ENCODE measurements around the gene LDLRAD4.
A peak's percentile ranks its signal among the peaks of the same experiment; 100 is the strongest.

The LDLRAD4 gene

DNA sequence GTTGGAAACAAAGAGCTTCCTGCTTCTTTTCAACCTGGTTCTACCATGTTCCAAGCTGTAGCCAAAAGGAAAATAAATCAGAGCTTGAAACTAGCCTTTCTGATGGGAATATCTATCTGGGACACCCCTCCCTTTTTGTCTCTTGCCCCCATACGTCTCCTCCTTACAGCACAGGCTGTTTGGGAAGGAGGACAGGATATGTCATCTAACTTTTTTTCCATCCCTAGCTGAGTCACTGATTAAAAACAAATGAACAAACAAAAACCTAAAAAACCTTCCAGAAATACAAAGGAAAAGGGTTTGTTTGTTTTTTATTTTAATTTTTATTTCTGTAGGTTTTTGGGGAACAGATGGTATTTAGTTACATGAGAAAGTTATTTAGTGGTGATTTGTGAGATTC lies 356.2 kb downstream of the LDLRAD4 start:
- no peak for DNase-seq (ENCODE audit: low spot score)

DNA sequence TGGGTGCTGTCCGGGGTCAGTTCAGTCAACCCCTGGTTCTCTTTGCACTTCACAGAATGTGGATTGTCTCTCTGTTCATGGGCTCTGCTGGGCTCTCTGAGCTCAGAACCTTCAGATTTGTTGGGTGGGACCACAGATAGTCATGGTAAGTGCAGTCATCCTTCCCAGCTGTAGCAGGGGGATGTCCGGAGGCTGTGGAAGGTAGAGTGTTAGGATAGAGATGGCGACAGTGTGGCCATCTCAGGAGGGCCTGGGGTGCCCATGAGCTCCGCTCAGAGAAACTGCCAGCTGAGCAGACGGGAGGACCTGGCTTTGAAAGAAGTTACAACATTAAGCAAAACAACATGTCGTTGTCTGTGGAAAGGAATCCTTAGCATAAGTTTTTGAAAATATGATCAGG lies 358.0 kb downstream of the LDLRAD4 start:
- DNase-seq (ENCODE audit: low spot score) = no peak

DNA sequence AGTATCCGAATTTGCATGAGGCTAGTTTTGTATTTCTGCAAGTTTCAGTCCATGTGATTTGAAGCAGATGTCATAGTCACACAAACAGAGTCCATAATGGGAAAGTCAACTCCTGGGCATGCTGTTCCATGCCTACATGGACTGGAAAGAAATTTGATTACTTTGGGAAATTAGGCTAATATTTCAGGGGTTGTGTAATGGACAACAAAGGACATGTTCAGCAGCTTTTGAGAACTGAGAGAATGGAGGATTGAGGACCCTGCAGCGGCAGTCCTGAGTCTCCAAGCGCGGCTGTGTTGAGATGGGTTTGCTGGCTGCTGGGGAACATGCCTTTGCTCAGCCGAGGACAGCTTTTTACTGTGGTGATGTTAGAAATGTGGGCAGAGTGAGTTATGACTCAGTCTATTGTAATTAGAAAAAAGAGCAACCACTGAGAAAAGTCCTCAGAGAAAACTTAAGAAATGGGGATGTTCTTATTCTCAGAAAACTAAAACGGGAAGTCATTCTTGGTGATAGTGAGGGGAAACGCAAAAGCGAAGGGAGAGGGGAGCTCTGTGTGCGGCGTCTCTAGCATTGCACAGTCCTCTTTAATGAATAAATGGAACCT lies 358.6 kb downstream of the LDLRAD4 start:
- DNase-seq (ENCODE audit: low spot score) = peak; percentile 26

GRCh38 chr18:13577781-13578180 lies 359.2 kb downstream of the LDLRAD4 start:
- DNase-seq (ENCODE audit: low spot score) = no peak

GRCh38 chr18:13578400-13578799 lies 359.8 kb downstream of the LDLRAD4 start:
- DNase-seq (ENCODE audit: low spot score) = no peak

GRCh38 chr18:13579874-13580273 lies 361.3 kb downstream of the LDLRAD4 start:
- DNase-seq (ENCODE audit: low spot score) = no peak

GRCh38 chr18:13580351-13580750 lies 361.8 kb downstream of the LDLRAD4 start:
- DNase-seq (ENCODE audit: low spot score) = no peak

- no peak for DNase-seq (ENCODE audit: low spot score)
Observed at GRCh38 chr18:13580991-13581390, 362.4 kb downstream of the LDLRAD4 start.

GRCh38 chr18:13581496-13582177 lies 363.1 kb downstream of the LDLRAD4 start:
- no peak for DNase-seq (ENCODE audit: low spot score)

- no peak for DNase-seq (ENCODE audit: low spot score)
Observed at GRCh38 chr18:13582178-13582670, 363.7 kb downstream of the LDLRAD4 start.

DNA sequence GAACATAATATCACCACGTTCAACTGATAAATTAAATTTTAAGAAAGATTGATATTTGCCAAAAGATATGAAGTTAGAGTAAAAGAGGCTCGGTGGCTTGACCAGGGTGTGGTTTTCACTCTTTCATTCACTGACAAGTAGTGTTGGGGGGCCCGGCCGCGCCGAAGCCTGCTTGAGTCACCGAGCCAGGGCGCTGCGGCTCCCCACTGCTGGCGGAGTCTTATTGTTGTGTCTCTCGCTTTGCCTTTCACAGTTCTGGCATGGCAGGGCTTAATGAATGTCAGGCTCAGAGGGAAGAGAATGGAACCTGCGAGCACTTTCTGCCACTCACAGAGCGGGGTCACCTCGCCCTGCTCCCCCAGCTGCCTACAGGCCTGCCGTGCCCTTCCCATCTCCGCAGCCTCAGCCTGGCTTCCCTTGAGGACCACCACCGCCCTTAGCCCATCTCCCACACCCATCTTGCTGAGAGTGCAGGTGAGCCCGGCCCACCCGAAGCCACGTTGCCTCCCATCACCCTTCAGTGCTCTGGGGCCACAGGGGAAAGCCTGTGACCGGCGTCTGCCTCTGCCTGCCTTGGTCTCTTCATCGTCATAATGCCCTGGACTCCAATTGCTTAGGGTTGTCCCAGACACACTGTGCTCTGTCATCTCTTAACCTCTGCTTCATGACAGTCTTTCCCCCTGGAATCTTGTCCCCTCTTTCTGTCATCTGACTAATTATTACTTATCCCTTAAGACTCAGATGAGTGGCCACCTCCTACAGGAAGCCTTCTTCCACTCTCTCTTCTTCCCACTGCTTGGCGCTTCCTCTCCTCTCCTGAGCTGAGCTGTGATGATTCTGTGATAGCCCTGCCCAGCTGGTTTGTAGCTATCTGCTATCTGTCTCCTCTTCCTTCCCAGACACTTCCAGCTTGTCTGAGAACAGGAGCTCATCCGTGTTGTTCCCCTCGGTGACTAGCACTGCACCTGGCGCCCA lies 365.3 kb downstream of the LDLRAD4 start:
- no peak for DNase-seq (ENCODE audit: low spot score)

DNA sequence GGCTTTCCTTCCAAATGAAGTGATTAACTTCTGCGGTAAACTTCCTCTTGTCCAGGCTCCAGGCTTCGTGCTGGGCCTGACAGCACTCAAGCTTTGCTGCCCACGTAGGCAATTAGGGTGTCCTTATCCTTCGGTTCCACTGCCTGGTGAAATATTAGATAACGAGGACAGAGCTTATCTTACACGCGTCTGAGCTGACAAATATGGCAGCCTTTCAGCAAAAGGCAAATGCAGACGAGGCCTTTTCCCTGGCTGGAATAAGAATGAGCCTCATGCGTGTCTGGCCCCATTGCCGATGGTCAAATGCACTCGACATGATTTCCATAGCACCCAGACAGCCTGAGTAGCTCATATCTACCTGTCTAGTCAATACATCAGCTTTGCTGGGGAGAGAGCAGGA lies 366.3 kb downstream of the LDLRAD4 start:
- DNase-seq (ENCODE audit: low spot score) = no peak

DNA sequence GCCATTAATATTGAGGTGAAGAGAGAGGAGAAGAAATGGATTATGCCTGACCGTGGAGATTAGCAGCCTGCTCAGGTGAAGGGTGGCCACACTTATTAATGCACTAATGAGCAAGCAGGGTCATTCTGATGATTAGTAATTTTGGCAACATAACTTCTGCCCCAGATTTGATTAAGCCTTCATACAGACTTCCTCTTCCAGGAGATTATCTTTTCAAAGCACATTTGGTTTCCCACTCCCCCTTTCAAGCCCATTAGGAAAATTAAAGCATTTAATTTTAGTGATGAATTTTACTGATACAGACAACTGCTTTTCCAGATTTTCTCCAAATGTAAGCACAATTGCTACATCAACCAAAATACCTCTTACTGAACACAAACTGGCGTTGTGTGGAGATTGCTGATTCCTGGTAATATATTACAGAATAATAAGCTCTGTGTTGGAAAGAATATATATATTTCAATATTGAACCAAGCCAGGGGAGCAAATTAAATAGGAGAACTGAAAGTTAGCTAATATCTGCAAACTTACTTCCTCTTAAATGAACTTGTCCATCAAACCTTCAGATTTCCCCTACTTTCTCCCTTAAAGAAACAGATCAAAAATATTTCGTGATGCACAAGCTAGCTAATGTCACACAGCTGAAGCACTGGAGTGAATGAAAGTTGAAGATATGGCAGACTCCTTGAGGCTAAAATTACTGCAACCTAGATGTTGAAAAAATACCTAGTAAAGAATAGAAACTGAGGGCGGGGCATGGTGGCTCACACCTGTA lies 367.0 kb downstream of the LDLRAD4 start:
- no peak for DNase-seq (ENCODE audit: low spot score)

- no peak for DNase-seq (ENCODE audit: low spot score)
Observed at GRCh38 chr18:13587001-13587400, 368.4 kb downstream of the LDLRAD4 start.

GRCh38 chr18:13587477-13587876 lies 368.9 kb downstream of the LDLRAD4 start:
- DNase-seq (ENCODE audit: low spot score) = no peak

GRCh38 chr18:13587937-13588336 lies 369.4 kb downstream of the LDLRAD4 start:
- DNase-seq (ENCODE audit: low spot score) = peak; percentile 50

GRCh38 chr18:13589316-13589715 lies 370.8 kb downstream of the LDLRAD4 start:
- no peak for DNase-seq (ENCODE audit: low spot score)

DNA sequence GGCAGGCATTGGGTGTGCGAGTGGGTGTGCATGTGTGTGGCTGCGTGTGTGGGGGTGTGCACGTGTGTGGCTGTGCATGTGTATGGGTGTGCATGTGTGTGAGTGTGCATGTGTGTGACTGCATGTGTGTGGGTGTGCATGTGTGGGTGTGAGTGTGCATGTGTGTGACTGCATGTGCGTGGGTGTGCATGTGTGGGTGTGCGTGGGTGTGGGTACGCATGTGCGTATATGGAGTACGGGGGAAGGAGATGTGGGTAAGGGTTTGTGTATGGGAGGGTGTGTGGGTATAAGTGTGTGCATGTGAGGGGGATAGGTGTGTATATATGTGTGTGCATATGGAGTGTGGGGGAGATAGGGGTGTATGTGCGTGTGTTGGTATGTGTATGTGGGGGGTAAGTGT lies 371.4 kb downstream of the LDLRAD4 start:
- no peak for DNase-seq (ENCODE audit: low spot score)

DNA sequence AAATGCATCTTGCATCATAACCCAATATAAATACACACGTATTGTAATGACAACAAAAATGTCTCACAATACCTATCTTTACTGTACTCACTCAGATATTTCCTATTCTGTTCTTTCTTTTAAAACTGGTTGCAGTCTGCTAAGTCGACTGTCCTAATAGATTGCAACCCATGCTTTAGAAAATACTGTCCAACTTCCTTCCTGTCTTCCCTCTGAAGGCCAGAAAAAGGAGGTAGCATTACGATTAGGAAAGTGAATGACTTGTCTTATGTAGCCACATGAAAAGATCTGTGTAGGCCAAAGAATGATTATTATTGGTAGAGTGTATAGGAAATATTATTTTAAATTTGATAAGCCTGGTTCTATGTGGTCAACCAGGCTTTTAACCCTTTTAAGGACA lies 373.7 kb downstream of the LDLRAD4 start:
- no peak for DNase-seq (ENCODE audit: low spot score)

GRCh38 chr18:13594551-13594950 lies 376.0 kb downstream of the LDLRAD4 start:
- DNase-seq (ENCODE audit: low spot score) = no peak

DNA sequence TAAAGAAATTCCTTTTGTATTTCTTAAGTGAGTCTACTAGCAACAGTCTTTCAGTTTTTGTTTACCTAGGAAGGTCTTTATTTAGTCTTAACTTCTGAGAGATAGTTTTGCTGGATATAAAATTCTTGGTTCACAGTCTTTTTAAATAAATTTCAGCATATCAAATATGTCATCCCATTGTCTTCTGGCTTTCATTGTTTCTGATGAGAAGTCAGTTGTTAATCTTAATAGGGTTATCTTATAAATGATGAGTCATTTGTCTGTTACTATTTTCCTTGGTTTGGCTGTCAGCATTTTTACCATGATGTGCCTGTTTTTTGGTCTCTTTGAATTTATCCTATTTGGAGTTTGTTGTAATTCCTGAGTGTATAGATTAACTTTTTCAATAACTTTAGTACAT lies 378.5 kb downstream of the LDLRAD4 start:
- DNase-seq (ENCODE audit: low spot score) = no peak

- DNase-seq (ENCODE audit: low spot score) = no peak
Observed at GRCh38 chr18:13598591-13598990, 380.0 kb downstream of the LDLRAD4 start.
